ENCODE data around the gene RAP2B.
"Not testable (repeated sequence)": the region's sequence is repeated elsewhere in the genome, so short reads cannot be mapped to it uniquely, and the experiment has no call there.

RAP2B gene

GRCh38 chr3:153193786-153194476, 31.9 kb downstream of the RAP2B start:
- not testable (repeated sequence) for DNase-seq (ENCODE audit: low spot score)

- no peak for DNase-seq (ENCODE audit: low spot score)
Observed at GRCh38 chr3:153195349-153195879, 33.4 kb downstream of the RAP2B start.

- DNase-seq (ENCODE audit: low spot score) = peak; percentile 34
Observed at GRCh38 chr3:153209596-153209995, 47.6 kb downstream of the RAP2B start.

GRCh38 chr3:153210146-153210545, 48.1 kb downstream of the RAP2B start:
- DNase-seq (ENCODE audit: low spot score) = no peak

GRCh38 chr3:153210660-153211059, 48.6 kb downstream of the RAP2B start:
- DNase-seq (ENCODE audit: low spot score) = no peak

- no peak for DNase-seq (ENCODE audit: low spot score)
Observed at GRCh38 chr3:153215497-153215896, 53.5 kb downstream of the RAP2B start.

GRCh38 chr3:153215966-153216365, 53.9 kb downstream of the RAP2B start:
- DNase-seq (ENCODE audit: low spot score) = no peak

- DNase-seq (ENCODE audit: low spot score) = no peak
Observed at GRCh38 chr3:153216928-153217327, 54.9 kb downstream of the RAP2B start.

GRCh38 chr3:153219146-153219545, 57.1 kb downstream of the RAP2B start:
- no peak for DNase-seq (ENCODE audit: low spot score)

Measured in SW480 (cell line).